ENCODE measurements around the gene COL9A3.

The COL9A3 gene

GRCh38 chr20:62813588-62813987 lies 3.3 kb upstream of the COL9A3 start:
- no peak for DNase-seq

- DNase-seq, result no peak
These were observed 2.7 kb upstream of the COL9A3 start for GRCh38 chr20:62814060-62814708.

DNA sequence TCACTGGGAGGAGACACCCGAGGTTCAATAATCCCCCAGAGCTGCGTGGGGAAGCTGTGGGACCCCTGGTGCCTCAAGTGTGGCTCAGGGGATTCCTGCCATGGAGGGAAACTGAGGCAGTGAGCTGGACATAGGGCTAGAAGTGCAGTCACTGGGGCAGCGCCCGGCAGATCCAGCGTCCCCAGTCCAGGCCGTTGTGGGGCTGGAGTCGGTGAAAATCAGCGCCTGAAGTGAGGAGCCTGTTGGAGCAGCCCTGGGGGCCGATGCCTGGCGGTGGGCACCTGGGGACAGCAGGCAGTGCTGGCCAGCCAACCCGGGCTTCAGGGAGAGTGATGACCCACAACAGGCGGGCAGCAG lies 2.2 kb upstream of the COL9A3 start:
- DNase-seq, result no peak

DNA sequence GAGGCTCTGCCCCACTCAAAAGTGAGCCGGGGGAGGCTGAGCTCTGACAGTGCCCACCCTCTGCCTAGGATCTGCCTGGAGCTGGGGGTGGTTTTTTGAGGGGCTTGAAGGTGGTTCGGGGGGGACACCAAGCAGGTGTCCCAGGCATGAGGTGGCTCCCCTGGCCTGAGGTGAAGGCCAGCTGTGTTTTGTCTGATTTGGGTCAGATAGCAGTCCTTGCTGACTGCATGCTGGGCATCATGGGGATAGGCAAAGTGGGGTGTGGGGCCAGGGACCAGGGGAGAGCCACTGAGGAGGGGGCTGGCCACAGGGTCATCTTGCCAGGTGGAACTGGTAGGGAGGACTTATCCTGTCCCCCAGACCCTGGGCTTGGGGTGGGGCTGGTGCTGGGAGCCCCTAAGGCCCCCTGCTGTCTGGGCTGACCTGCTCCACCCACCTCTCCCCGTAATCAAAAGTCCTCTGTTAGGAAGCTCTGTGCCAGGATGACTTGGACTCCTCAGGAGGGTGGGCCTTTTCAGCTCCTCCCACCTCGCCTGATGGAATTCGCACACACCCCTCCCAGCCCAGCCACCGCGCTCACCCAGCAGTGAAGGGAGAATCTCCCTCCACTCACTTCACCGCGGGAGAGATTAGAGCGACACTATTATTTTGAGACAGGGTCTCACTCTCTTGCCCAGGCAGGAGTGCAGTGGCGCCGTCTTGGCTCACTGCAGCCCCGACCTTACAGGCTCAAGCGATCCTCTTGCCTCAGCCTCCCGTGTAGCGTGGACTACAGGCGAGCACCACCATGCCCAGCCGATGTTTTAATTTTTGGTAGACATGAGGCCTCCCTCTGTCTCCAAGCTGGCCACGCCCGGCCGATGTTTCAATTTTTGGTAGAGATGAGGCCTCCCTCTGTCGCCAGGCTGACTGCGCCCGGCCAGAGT lies 1.5 kb upstream of the COL9A3 start:
- no peak for DNase-seq

DNA sequence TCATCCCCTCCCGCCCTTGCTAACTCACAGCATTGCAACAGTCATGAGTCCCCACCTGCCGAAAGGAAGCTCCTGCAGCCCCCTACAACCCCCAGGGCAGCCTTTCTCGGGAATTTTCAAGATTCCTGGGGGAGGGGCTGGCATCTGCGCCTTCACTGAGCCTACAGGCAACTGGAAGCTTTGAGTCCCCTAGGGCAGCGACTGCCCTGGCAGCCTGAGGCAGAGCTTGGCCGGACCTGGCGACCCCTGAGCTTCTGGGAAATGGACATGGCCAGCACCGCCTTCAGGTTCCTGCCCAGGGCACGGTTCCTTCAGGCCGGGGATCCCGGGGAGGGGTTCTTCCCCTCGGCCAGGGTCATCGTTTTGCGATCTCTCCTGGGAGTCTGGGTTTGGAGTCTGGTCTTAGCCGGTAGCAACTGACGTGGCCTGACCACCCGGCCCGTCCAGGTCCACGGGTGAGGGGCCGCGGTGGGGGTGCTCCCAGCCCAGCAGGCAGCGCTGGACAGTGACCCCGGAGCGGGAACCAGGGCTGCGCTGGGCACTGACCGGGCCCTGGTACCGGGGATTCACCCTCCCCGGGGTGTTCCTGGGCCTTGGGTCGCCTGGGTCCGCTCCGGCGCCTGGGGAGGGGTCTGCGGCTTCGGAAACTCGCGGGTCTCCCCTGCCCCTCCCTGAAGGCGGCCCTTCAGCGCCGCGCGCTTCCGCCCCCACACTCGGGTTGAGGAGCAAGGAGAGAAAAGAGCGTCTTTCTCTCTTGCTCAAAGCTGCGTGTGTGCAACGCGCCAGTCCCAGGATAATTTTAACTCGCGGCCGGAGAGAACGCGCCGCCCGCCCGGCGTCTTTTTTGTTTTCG lies 593 bp upstream of the COL9A3 start:
- DNase-seq, result no peak

DNA sequence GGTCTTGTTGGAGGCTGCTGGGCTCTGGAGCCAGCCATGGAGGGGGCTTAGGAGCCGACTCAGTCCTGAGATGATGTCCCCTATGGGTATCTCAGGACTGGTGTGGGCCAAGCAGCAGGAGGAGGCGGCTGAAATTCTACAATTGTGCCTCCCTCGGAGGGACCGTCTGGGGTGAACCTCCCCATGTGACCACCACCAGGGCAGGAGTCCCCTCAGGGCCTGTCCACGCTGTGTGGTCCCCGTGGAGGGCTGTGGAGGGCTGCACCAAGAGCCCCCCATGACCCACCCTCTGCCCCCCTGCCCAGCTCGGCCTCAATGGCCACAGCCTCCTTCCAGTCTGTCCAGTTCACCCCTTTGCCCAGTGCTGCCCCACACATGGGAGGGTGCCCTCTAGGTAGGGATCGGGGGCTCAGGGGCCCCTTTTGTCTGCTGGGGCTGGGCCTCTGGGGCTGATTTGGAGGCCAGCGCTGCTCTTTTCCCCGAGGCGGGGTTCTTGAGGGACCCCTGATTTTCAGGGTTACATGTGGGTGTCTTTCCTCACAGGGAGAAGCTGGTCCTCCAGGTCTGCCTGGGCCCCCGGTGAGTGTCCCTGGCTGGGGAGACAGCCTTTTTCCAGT lies 1.2 kb downstream of the COL9A3 start:
- no peak for DNase-seq

DNA sequence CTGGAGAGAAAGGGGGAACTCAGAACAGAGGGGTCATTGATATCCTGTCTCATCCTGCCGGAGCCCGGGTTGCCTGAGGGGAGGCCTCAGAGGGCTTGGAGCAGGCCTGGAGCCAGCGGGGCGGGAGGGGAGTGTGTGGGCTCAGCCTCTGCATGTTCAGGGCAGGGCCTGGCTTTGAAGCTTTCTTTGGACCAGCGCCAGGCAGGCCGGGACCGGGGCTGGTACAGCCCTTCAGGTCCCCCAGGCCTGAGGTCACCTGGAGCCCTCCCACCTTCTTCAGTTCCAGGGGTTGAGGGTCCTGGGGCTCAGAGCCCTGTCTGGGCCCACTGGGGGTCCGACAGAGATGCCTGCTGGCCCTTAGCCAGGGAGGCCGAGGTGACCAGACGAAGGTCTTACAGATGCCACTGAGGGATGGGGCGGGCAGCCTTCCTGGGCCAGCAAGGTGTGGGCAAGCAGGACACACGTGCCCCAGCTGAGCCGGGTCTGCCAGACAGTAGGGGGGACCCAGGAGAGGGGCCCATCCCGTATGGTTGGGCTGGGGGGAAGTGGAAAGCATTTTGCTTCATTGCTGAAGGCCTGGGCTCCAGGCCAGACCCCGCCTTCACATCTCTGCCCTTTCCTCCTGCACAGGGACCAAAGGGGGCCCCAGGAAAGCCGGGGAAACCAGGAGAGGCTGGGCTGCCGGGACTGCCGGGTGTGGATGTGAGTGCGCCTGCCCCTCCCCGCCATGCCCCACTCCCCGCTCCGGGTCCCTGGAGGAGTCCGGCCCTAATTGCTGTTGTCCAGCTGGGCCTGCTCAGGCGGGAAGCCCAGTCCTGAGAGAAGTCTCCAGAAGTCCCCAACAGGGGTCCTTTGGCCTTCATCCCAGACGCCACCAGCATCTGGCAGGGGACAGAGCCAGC lies 2.0 kb downstream of the COL9A3 start:
- no peak for DNase-seq

DNA sequence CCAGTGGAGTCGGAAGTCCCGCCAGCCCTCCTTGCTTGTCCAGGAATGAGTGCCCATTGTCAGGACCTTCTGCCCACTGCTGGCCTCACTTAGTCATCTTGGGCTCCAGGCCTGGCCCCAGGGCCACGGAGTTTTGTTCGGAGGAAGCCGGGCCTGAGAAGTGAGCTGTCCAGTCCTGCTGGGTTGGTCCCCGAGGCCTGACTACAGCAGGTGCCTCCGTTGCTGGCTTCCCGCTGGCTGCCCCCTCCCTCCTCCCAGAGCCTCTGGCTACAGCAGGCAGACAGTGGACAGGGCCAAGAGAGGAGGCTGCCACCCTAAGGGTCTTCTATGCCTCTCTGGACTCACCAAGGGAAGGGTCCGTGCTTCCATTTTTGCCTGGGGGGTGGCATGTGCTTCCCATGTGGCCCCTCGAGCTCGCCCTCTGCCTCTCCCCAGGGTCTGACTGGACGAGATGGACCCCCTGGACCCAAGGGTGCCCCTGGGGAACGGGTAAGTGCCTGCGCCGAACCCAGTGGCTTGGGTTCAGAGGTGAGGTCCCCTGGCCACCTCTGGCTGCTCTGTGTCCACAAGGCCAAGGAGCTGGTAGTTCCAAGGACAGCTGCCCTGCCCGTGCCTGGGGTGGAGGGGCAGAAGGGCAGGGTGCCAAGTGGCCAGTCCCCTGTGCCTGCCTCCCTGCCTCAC lies 2.8 kb downstream of the COL9A3 start:
- DNase-seq, result no peak

DNA sequence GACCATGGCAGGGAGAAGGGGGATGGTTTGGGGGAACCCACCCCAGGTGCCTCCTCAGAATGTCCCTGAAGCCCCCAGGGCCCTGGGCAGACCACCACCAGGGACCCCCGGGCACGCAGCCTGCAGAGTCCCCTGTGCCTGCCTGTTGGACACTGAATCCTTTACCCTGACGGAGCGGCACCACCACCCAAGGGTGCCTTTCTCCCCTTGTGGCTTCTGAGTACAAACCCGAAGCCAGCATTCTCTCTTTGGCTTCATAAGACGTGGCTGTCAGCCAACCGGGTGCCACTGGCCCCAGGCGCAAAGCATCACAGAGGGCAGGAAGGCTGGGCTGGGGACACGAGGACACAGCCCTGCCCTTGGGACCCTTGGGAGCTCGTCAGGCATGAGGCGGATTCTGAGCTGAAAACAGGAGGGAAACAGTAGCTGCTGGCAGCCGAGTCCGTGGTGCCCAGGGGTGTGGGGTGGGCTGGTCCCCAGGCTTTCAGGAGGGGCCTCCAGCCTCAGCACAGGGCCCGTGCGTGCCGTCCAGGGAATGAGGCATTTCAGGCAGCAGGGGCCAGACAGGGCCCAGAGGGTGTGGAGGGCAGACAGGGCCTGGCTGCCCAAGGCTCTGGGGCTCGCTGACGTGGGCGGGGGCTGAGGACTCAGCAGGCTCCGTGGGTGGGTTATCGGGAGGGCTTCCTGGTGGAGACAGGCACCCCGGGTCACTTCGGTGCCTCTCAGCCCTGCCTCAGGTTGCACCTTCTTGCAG lies 3.5 kb downstream of the COL9A3 start:
- DNase-seq, result no peak

GRCh38 chr20:62820962-62821725 lies 4.3 kb downstream of the COL9A3 start:
- DNase-seq, result no peak

- no peak for DNase-seq
These were observed 4.9 kb downstream of the COL9A3 start for GRCh38 chr20:62821726-62822210.

- DNase-seq, result no peak
These were observed 5.5 kb downstream of the COL9A3 start for GRCh38 chr20:62822239-62822787.

GRCh38 chr20:62822788-62823651 lies 6.2 kb downstream of the COL9A3 start:
- DNase-seq, result no peak

DNA sequence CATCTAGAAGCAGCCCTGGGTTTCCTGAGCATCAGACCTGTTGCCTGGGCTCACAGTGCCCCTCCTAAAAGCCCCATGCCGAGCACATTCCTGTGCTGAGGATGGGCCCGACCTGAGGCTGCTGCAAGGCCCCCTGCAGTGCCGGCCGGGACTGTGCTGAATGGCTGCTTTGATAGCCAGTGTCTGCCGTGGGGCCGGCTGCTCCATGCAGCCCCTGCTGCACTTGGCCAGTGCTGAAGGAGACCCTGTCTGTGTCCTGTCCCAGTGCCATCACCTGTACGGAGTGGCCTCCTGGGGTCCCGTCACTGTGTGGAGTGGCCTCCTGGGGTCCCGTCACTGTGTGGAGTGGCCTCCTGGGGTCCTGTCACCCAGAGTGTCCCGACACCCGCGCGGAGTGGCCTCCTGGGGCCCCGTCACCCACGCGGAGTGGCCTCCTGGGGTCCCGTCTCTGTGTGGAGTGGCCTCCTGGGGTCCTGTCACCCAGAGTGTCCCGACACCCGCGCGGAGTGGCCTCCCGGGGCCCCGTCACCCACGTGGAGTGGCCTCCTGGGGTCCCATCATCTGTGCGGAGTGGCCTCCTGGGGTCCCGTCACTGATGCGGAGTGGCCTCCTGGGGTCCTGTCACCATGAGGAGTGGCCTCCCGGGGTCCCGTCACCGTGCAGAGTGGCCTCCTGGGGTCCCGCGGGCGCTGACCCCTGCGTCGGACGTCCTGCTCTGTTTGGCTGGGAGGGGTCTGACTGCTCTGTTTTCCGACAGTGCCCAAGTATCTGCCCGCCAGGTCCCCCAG lies 7.0 kb downstream of the COL9A3 start:
- DNase-seq, result no peak

DNA sequence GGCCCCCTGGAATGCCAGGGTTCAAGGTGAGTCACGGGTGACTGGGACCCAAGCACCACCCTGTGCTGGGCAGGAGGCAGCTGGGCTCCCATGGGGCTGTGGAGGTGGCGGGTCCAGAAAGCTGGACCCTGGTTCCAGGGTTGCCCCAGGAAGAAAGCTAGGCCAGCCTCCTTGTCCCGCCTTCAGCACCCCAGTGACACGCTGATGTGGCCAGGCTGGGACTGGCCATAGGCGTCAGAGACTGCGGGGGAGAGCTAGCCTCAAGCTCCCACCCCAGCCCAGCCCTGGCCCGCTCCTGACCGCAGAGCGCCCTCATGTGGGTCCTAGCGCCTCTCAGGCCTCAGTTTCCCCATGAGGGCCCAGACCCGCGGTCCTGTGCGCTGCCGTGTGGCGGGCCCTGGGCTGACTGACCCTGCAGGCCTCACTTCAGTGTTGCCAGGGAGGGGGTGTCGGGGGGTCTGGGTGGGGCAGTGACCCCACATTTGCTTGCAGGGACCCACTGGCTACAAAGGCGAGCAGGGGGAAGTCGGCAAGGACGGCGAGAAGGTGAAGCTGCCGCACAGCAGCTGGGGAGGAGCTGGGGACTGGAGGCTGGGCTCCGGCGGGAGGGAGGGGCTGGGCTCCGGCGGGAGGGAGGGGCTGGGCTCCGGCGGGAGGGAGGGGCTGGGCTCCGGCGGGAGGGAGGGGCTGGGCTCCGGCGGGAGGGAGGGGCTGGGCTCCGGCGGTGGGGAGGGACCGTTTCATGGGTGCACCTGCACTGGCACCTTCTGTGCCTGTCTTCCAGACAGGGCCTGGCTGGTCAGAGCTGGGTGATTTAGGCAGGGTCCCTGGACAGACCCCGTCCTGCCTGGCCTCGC lies 7.9 kb downstream of the COL9A3 start:
- DNase-seq, result peak; percentile 81

- DNase-seq, result no peak
These were observed 8.6 kb downstream of the COL9A3 start for GRCh38 chr20:62825333-62825985.
